Mammary epithelial cell (primary cell): ENCODE measurements around the gene RASSF6.

Experiments
- EZH2 ChIP-seq: IDR thresholded peaks from 2 replicates; pipeline ENCODE4 v1.6.1; 2012; ENCODE audit warnings: low read length, inconsistent platforms, borderline replicate concordance
- TF ChIP-seq, protein P1 (sequence below), 2 donors: IDR thresholded peaks in 1 of 2; conservative IDR thresholded peaks in 1 of 2; 2 replicates each; pipeline ENCODE4 v1.5.1; 2011 to 2012; ENCODE audit warnings: inconsistent platforms in 2 of 2, low read length in 2 of 2, mild to moderate bottlenecking in 2 of 2, control low read depth in 1 of 2, low read depth in 1 of 2; ENCODE audit not compliant: insufficient read depth in 1 of 2; ENCODE audit errors: extremely low read depth in 1 of 2

GRCh38 chr4:73541251-73541650, 79.0 kb downstream of the RASSF6 start:
- TF ChIP-seq, protein P1, sequence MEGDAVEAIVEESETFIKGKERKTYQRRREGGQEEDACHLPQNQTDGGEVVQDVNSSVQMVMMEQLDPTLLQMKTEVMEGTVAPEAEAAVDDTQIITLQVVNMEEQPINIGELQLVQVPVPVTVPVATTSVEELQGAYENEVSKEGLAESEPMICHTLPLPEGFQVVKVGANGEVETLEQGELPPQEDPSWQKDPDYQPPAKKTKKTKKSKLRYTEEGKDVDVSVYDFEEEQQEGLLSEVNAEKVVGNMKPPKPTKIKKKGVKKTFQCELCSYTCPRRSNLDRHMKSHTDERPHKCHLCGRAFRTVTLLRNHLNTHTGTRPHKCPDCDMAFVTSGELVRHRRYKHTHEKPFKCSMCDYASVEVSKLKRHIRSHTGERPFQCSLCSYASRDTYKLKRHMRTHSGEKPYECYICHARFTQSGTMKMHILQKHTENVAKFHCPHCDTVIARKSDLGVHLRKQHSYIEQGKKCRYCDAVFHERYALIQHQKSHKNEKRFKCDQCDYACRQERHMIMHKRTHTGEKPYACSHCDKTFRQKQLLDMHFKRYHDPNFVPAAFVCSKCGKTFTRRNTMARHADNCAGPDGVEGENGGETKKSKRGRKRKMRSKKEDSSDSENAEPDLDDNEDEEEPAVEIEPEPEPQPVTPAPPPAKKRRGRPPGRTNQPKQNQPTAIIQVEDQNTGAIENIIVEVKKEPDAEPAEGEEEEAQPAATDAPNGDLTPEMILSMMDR (conservative IDR thresholded peaks at IDR 0.05 in 1 of 2, IDR thresholded peaks at IDR 0.05 in 1 of 2; ENCODE audit: extremely low read depth in 1 of 2, insufficient read depth in 1 of 2, low read depth in 1 of 2, low read length in 2 of 2) = no peak
- no peak for TF ChIP-seq EZH2
